HG02763 (cell line): ENCODE data around the gene SLC12A7.
"Not testable (repeated sequence)": the region's sequence is repeated elsewhere in the genome, so short reads cannot be mapped to it uniquely, and the experiment has no call there.

Experiments used
- ATAC-seq: cut with Tn5 transposase; IDR thresholded peaks from one replicate; pipeline ENCODE4 v1.9.1; 2021; ENCODE audit warnings: mild to moderate bottlenecking, moderate library complexity; ENCODE audit not compliant: unreplicated experiment

The SLC12A7 gene

DNA sequence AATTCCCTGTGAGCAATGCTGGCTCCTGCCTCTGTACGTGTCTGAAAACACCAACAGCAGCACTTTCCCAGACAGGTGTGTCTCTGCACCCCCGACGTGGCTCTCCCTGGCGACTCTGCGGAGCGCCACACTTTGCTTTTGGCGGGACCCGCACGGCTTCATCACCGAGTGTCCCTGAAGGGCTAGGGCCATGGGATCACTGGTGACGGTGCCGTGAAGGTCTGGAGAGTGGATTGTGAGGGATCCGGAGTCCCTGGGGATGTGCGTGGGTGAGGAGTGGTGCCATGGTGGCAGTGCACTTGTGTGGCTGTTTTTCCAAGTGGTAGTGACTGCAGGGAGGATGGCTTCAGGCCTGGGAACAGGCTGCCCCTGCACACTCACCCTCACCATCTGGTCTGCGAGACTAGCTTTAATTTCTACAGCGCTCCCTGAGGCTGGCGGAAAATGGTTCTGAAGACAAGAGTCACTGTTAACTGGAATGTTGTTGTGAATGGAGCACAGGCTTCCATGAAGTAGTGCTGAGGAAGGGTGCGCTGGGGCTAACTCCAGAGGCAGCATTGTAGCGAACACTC, 100.0 kb downstream of the SLC12A7 start:
- no peak for ATAC-seq

DNA sequence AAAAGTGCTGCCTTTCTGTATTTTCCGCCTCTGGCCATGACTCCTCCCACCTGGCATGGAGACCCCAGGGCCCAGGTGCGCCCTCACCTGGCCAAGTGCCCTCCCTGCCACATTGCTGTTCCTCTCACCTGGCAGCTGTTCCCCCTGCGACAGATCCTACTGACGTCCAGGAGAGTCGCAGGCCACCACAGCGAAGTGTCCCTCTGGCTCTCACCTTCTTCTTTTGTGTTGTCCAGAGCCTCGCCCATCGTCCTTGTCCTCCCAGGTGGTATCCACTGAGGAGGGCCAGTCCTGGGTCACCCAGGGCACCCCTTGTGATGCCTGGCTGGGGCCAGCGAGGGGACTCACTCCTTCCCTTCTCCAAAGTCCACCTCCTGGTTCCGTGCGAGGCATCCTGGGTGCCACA, 100.6 kb downstream of the SLC12A7 start:
- no peak for ATAC-seq

DNA sequence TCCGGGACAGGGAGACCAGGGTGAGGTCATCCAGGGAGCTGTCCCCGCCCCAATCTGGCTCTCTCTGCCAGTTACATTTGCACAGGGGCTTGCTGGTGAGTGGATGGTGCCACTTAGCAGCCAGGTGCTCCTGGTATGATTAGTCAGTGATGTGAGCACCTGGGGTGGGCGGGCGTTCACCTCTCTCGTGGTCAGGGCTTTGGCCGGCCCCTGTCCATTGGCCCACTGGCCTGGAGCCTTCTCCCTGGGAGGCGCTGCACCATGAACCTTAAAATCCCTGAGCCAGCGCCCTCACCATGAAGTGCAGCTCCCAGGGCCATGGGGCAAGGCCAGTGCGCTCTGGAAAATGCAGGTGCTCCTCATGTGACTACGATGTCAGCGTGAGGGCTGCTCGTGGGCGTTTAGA, 101.2 kb downstream of the SLC12A7 start:
- no peak for ATAC-seq

DNA sequence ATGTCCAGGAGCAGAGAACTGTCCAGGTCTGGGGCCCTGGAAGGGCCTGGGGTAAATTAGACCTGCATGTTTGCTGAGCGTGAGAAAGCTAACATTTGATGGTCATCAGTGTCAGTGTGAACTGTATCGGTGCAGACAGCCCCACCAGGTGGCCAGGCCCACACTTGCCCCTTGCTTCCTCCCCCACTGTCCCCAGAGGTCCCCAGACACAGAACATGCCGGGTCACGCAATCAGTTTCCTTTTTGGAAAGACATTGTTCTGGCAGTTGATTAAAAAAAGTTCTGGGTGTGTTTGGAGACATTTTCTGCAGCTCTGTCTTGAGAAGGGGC, 101.7 kb downstream of the SLC12A7 start:
- no peak for ATAC-seq

DNA sequence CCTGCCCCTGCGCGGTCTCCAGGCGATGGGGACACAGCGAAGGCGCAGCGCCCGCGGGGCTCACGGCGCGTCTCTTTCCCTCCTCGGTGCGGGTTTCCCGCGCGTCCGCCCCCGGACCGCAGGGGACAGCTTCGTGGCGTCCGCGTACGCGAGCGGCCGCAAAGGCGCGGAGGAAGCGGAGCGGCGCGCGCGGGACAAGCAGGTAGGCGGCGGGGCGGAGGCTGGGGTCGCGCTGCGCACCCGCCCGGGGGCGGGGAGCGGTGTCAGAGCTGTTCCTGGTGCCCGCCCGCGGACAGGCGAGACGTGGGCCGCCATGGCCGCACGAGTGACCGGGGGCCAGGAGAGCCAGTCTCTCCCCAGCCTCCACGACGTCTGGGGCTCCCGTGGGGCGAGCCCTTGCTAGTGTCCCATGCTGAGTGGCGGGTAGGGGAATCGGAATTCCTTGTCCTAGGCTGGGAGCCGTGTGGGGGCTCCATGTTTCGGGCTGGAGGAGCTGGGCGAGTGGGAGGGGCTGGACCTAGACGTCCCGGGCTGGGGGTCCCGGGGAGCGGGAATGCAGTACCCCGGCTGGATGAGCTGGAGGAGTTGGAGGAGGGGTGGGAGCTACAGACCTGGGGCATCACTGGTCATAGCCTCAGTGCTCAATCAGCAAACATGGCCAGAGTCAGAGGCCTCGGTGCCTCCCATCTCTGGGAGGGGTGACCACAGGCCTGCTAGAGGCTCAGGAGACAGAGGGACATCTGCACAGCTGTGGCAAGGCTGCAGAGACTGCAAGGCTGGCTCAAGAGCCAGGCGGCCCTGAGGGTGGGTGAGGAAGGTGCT, 102.3 kb downstream of the SLC12A7 start:
- ATAC-seq, result no peak

DNA sequence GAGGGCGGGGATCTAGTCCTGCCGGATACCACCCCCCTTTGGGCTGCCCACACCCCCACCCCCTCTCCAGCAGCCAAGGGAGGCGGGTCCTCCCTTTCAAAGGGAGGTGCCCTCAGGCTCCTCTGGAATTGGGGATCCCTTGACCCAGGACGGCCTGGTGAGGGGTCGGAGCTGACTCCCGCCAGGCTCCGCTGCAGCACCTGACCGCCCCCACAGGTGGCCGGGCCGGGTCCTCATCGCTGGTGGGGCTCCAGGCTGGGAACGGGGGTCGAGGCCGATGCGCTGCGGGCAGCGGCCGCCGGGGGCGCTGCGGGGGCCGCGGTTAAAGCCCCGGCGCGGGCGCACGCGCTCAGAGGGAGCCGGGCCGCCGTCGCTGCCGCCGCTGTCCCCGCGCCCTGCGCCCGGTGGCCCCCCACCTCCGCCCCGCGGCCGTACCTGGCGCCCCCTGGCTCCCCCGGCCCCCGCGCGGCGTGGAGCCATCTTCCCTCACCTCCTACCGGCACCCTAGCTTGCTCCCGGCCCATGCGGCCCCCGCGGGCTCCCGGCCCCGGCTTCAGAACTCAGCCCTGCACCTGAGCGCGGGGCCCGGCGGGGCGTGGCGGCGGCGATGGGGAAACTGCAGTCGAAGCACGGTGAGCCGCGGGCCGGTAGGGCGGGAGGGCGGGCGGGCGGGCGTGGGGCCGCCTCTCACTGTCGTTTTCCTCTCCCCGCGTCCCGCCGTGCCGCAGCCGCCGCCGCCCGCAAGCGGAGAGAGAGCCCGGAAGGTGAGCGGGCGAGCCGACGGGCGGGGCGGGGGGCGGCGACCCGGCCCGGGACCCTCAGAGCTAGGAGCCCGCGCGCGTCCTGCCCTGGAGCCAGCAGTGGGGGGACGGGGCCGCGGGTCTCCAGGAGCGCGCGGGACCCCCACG, 103.2 kb downstream of the SLC12A7 start, which contains the start of gene NKD2:
Gene NKD2, plus strand, starts transcription at position 352 of the 908 bp plus-strand sequence. Its CDS starts 256 bp downstream, at position 608.
- no peak for ATAC-seq

DNA sequence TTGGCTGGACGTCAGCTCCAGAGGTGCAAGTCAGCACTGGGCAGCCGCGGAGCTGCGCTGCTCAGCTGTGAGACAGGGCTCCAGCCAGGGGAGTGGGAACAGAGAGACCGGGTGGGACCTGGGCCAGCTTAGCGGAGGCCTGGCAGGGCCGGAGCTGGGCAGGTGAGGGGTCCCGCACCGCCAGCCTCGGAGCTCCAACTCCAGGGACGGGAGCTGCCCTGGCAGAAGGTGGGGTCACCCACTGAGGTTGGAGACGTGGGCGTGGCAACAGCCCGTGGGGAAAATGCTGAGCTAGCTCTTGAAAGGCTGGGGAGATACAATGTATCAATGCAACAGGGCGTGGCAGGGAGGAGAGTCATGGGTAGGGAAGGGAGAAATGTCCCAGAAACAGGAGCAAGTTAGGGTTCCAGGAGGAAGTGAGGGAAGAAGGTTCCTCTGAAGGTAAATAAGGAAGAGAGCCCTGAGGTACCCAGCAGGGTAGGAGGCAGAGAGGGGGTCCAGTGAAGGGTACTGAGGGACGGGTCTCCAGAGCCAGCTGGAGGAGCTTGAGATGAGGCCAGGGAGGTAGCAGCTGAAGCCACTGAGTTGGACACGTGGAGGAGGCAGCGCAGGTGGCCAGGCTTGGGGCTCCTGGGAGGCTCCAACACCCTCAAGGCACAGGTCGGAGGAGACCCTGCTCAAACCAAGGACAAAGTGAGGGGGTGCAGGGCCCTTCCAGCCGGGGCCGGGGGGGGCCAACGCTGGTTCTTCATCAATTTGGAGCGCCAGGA, 104.0 kb downstream of the SLC12A7 start:
- ATAC-seq, result no peak

DNA sequence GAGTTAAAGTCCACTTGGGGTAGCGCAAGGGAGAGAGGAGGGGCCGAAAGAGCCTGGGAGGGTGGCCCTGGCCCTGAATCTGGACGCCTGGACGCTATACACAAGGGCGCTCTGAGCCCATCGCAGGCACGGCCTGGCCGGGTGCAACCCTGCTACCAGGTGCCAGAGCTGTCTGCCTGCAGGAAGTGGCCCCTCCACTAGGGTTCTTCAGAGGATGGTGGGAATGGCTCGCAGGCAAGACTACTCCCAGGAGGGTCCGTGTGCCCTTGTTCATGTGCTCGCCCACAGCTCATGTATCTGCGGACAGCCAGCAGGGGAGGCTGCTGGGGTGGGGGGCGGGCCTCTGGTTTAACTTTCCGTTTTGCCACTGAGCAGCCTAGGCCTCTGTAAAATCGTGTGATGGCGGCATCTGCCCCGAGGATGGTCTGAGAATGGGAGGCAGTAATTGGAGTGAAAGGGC, 104.6 kb downstream of the SLC12A7 start:
- no peak for ATAC-seq

DNA sequence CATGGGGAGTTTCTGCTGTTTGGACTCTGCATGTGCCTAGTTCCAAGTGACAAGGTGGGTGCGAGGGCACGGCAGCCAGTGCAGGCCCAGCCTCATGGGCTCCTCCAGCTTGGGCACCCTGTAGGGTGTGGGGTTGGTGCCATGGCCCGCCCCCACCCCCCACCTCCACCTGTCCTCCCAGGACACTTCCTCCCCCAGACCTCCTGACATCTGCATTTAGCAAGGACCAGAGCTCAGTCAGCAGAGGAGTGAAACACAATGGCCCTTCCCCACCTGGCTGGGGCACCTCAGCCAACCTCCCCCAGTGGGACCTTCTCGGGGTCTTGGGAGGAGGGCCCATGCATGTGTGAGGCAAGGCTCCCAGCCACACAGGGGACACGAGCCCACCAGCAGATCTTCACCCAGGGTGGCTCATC, 105.2 kb downstream of the SLC12A7 start:
- ATAC-seq, result no peak

DNA sequence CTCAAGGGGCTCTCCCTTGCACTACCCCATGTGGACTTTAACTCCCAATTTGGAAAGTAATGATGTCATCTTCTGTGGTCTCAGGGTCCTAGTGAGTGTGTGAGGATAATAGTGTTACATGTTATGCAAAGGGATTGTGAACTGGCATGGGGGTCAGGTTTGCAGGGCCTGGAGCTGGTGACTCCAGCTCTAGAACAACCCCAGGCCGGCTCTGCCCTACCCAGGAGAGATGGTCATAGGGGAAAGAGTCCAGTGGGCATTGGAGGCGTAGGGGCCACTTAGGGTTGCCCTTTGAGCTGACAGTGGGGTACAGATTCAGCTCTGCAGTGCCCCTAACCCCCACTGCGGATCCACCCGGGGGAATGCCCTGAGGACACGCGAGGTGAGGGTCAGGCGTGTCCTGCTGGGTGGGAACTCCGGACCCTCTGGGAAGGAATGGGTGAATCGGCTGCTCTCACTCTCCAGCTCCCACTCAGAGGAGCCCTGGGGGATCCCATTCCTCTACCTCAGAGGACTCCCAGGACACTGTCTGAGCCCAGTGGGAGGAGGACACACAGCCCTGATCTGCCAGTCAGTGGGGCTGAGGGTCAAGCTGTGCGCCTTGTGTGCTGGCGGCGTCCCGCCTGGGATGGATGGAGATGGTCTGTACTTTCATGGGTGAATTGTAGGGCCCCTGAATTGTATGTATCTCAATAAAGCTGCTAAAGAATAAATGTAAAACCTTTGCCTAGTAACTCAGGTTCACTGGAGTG, 105.8 kb downstream of the SLC12A7 start:
- ATAC-seq, result no peak

DNA sequence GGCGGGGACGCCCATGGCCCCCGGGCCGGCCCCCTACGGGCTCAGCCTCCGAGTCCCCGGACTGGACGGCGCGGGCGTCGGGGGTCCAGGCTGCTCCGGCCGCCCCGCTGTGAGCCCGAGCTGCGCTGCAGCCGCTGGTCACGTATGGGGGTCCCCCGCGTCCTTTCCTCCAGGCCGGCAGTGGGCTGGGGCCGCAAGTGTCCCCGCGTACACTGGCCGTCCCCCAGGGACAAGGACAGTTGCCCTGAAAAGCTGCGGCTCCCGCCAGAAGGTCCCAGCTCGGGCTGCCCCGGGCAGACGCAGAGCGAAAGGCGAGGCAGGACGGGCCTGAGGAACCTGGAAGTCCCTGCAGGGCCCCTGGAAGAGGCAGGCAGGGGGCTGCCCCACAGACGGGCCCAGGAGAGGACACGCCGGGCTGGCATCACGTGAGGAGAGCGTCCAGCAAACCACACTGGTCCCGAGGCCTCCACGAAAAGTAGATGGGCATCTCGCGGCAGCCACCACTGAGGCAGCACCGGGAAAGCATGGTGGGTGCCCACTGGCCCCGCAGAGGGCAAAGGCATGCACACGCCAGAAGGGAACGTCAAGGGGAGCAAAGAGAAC, 106.5 kb downstream of the SLC12A7 start:
- no peak for ATAC-seq

DNA sequence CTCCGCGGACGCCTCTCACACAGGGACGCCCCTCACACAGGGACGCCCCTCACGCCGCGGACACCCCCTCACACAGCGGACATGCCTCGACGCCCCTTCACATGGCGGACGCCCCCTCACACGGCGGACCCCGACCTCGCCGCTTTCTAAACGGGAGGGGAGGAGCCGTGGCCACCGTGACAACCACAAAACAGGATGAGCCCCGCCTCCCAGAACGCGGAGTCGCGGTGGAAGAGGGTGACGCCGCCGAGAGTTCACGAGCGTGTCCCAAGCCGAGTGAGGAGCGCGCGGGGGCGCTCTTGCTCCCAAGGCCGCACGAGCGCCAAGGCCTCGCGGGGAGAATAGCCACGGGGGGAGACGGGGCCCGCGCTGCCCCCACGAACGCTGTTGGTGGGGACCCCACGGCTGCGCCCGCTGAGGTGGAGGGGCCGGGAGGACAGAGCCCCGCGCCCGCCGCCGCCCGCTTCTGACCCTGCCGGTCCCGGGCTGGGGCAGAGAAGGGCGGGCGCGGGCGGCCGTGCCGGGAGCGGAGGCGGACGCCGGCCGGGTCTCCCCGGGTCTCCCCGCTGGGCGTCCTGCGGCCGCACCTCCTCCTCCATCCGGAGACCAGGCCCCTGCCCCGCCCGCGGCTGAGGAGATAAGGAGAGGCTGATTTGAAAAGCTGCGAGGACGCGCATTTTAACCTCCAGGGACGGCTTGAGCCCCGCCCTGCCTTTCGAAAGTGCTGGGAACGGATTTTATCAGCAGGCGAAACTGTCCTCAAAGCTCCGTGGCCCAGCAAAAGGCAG, 107.2 kb downstream of the SLC12A7 start:
- ATAC-seq, result no peak

DNA sequence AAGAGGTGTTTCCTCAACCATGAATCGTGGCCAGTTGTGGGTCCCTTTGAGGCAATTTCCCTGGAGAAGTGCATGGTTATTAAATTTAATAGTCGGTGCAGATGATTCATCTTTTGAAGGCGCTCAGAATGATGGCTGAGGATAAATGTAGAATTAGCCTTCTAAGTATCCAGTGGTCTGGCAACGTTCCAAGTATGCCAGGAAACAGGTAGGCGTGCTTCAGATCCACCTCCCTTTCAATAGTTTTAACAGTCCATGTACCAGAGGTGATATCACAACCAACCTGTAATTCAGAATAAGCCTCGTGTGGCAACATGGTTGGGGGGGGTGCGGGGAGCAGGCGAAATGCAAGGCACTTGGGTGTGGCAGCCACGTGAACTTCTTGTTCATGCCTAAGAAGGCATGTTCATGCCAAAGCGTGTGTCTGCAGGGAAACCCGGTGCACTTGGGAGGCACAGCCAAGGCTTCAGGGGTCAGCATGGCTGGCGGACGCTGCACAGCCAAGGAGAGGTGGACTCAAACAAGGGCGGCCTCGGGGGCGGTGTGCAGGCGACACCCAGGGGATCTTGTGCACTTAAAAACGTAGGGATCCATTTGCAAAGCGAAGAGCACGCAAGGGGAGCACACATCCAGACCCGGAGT, 108.4 kb downstream of the SLC12A7 start:
- no peak for ATAC-seq

DNA sequence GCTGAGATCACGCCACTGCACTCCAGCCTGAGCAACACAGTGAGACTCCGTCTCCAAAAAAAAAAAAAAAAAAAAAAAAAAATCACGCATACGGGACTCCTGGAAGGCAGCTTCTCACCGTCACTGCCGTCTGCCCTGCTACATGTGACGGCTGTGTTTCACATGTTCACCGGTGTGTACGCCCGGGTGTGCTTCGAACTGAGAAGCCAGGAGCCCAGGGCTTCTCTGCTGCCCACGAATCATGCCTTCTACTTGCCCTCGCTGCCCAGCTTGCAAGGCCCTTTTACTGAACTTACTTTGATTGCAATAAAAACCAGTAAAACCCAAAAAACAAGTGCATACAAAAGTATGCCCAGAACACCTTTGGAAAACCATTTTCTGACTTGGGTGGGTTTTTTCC, 109.0 kb downstream of the SLC12A7 start:
- ATAC-seq, result no peak

DNA sequence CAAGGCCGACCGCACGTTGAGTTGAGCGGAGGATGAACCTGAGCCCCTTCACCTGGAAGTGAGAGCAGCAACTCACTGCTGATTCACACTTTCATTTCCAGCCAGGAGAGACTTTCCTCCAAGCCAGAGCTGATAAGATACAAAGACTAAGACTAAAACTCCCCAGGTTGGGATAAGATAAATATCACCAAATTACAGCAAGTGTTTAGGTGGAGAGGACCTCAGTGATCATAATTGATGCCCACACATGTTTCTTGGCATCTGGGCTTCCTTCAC, 109.7 kb downstream of the SLC12A7 start:
- ATAC-seq, result no peak

DNA sequence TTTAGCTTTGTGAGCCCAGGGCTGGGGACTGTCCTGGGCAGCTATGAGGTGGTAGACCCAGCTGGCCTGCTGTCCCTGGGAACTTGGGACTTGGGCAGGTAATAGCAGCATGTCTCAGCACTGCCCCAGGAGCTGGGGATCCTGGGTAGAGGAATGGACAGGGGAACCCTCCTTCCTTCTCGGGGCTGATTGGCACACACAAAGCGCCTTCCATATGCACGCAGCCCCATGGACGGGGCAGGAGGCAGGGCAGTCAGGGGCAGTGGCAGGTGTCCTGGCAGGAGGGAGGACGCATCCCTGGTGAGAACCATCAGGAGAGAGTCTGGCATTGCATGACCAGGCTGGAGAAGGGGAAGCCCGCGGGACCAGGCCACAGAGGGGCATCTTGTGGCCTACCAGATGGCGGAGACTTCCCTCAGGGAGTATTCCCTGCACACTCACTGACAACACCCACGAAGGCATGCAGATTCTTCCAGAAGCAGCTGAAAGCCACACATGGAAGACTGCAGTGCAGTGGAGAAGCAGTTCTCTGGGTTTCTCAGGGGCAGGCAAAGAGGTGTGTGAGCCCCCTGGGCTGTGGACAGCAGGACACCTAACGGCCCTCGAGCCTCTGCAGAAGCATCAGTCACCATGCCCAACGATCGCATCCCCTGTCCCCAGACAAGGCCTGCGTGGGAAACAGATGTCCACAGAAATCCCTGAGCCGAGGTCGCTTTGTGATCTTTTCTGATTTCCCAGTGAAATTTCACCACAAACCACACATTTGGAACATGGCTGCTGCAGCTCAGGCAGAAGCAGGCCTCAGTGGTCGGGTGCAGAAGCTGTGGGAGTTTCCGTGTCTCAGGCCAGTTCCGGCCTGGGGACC, 110.2 kb downstream of the SLC12A7 start:
- ATAC-seq, result no peak

DNA sequence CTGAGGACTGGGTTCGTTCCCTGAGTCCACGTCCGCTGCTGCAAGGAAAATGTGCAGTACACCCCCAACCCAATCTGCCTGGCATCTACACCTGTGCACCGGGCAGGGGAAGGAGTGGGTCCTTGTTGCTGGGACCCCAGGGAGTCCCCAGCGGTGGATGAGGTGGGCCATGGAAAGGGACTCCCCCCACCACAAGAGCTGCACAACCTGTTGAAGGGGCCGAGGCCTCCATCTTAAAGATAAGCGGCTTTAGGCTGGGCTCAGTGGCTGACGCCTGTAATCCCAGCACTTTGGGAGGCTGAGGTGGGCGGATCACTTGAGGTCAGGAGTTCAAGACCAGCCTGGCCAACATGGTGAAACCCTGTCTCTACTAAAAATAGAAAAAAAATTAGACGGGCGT, 111.0 kb downstream of the SLC12A7 start:
- ATAC-seq, result not testable (repeated sequence)
